ENCODE measurements around the gene TENM3.

DNA sequence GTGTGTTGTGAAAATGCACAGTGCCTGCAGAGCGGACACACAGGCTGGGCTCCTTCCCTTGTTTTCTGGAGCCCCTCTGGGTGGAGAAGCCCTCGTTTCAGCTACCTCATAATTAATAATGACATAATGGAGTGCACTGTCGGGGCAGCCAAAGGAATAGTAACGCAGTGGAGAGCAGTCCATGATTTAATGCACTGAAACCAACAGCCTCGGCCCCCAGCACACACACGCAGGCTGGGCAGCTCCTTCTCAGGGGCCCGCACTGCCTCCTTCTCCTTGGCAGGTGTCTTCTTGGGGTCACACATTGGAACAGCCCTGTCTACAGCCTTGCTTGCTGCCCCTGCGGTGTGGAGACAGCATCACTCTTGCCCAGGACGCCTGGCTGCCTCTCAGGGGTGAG lies 584.8 kb downstream of the TENM3 start:
- TF ChIP-seq POLR2A (IDR thresholded peaks at IDR 0.05) = no peak
- TF ChIP-seq, protein P1, sequence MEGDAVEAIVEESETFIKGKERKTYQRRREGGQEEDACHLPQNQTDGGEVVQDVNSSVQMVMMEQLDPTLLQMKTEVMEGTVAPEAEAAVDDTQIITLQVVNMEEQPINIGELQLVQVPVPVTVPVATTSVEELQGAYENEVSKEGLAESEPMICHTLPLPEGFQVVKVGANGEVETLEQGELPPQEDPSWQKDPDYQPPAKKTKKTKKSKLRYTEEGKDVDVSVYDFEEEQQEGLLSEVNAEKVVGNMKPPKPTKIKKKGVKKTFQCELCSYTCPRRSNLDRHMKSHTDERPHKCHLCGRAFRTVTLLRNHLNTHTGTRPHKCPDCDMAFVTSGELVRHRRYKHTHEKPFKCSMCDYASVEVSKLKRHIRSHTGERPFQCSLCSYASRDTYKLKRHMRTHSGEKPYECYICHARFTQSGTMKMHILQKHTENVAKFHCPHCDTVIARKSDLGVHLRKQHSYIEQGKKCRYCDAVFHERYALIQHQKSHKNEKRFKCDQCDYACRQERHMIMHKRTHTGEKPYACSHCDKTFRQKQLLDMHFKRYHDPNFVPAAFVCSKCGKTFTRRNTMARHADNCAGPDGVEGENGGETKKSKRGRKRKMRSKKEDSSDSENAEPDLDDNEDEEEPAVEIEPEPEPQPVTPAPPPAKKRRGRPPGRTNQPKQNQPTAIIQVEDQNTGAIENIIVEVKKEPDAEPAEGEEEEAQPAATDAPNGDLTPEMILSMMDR (IDR thresholded peaks at IDR 0.05) = no peak

Data from adrenal gland (tissue), 5 donors.